GM21447 (cell line): ENCODE data around the gene AIF1L.

Experiments
- ATAC-seq: cut with Tn5 transposase; IDR thresholded peaks from one replicate; pipeline ENCODE4 v1.9.1; 2021; ENCODE audit not compliant: unreplicated experiment

The AIF1L gene

DNA sequence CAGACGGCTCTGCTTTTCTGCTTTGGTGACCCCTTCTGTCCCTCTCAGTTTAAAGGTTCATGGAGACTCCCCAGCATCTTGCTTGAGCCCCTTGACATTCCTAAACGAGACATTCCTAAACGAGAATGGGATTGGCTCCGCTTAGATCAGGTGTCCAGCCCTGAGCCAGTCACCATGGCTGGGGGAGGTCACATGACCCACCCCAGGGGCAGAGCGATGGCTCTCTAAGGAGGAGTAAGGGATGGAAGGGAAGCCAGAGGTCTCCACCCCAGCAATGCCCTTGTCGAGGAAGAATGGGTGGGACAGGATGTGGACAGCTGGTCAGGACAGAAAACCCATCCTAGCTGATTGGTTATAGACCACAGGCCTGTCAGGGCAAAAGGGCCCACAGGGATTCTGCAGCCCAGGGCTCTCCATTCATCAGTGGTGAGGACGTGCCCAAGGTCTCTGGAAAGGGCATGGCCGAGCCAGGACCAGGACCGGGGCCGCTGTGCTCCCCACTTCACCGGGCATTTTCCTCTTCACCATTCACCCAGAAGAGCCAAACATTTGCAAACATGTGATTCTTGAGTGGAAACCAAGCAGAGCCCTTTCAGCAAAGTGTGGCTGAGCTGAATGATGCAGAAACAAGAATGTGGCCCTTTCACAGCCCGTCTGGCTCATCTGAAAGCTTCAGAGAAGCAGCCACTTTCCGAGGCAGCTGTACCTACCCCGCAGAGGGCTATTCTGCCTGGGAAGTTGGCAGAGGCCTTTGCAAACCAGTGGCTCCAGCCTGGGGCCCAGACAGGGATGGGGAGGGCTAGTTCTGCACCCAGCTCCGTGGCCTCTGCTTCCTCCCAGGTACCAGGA, 19.8 kb upstream of the AIF1L start:
- ATAC-seq, result no peak

DNA sequence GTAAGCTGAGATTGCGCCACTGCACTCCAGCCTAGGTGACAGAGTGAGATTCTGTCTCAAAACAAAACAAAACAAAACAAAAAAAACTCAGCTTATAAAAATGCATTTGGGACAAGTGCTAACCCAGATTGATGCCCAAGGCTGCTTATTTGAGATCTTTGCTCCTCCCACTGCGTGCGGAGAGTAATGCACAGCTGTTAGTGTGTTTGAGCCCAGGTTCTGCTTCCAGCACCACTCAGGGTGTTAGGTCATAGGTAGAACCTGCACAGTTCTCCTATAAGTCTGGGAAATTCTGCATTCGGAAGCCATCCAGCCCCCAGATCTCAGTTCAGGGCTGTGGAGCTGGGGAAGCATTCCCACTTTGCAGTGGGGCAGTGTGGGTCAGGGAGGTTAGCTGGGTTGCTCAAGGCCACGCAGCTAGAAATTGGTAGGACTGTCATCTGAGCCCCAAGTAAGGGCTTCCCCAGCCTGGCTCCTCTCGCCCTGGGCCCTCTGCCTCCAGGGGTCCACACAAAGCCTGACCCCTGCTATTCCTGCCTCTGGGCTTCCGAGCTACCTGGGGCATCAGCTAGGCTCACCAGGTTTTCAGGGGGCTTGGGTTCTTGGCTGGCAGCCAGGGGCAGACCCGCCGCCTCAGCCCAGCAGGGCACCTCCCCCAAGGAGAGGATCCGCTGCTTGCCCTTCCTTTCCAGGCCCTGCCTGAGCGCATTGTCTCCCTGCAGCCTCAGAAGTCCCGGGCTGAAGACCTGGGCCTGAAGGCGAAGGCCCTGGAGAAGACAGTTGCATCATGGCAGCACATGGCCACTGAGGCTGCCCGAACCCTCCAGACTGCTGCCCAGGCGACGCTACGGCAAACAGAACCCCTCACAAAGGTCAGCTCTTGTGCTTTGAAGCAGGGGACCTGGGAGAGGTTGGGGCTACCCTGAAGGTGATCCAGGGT, 17.6 kb upstream of the AIF1L start:
- no peak for ATAC-seq

DNA sequence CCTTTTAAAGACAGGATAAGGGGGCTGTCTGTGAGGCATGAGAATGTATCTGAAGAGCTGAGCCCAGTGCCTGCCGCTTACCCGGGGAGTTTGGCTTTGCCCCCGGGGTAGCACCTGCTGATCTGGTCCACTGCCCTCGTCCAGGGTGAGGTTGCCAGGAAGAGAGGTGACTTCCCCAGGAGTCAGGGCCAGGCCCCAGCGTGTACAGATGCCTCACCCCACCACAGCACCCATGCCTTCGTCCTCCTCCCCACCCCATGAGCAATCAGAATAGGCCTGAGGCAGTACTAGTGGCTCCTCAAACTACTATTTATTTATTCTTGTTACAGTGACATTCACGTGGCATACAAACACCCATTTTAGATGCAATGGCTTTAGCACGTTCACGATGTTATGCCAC, 15.7 kb upstream of the AIF1L start:
- no peak for ATAC-seq

DNA sequence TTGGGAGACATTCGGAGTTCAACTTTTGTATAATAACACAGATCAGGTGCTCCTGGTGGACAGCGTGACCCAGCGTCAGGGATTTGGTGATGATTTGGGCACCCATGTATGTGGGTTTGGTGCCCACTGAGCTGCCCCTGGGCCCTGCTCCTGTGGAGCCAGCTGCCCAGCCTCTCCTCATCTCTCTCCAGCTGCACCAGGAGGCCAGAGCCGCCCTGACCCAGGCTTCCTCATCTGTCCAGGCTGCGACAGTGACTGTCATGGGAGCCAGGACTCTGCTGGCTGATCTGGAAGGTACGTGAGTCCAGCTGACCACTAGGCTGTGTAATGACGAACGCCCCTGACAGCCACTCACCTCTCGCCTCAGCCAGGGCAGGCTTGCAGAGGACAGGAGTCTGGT, 14.5 kb upstream of the AIF1L start:
- no peak for ATAC-seq

DNA sequence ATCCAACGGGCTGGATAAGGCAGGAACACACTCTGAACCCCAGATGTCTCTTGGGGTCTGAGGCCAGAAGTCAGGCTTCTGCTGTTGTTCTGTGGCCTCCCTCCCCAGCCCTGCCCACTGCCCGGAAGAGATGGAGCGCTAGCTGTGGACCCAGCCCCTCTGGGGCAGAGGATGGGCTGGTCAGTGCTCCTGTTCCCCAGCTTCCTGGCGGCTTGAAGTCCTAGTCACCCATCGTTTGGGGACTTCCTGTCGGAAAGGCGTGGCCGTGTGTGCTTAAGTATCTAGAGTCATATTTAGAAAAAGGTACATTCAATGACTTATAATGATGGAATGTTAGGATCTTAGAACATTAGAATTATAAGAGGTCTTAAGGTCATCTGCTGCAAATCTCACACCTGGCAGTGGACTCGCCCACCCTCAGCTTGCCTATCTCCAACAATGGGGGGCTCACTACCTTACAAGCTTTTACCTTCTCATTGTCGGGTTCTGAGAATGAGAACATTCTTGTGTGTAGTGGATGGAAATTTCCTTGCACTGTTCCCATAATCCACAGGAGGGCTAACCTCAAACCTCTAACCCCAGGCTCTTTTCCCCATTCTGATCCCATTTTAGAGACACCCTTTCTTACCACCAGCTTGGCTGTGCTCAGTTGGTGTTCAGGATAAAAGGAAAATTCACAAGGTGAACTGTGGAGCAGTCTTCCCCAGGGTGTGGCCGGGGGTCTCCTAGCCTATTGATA, 13.4 kb upstream of the AIF1L start:
- no peak for ATAC-seq

DNA sequence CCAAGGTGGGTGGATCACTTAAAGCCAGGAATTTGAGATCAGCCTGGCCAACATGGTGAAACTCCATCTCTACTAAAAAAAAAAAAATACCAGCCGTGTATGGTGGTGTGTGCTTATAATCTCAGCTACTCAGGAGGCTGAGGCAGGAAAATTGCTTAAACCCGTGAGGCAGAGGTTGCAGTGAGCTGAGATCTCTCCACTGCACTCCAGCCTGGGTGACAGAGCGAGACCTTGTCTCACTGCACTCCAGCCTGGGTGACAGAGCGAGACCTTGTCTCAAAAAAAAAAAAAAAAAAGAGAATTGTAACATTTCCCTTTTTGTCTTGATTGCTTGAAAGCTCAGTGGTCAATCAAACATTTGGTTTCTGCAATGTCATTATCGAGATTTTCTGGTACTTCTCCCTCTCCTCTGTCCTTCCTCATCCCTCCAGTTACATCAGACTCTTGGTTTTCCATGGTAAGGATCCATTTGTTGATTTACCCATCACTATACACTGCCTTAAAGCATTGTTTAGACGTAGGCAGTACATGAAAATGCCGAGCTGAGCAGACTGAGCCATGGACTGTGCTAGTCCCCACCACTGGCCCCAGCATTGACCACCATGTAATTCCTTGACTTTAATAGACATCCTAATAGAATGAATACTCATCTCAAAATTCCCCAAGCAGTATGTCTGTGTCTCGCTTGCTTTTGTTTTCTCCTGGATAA, 11.5 kb upstream of the AIF1L start:
- no peak for ATAC-seq

DNA sequence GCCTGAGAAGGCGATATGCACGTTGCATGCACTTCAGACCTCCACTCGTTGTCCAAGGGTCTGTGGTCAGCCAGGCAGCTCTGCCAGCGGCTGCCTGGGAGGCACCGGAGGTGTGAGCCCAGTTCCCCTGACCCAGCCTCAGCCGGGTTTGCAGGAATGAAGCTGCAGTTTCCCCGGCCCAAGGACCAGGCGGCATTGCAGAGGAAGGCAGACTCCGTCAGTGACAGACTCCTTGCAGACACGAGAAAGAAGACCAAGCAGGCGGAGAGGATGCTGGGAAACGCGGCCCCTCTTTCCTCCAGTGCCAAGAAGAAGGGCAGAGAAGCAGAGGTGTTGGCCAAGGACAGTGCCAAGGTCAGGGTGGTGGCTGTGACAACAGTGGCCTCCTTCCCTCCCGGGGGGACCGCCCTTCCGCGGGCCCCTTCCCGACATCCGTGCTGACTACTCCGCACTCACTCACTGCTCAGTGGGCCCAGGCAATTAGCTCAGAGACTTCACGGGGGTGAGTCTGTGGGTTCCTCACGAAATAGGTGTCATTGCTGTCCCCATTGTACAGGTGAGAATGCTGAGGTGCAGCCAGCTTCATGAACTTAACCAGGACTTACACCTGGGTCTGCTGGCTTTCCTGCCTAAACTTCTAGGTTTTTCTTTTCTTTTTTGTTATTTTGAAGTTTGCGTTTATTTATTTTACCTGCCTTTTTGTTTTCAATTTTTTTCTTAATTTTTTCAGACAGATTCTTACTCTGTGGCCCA, 10.8 kb upstream of the AIF1L start:
- no peak for ATAC-seq

DNA sequence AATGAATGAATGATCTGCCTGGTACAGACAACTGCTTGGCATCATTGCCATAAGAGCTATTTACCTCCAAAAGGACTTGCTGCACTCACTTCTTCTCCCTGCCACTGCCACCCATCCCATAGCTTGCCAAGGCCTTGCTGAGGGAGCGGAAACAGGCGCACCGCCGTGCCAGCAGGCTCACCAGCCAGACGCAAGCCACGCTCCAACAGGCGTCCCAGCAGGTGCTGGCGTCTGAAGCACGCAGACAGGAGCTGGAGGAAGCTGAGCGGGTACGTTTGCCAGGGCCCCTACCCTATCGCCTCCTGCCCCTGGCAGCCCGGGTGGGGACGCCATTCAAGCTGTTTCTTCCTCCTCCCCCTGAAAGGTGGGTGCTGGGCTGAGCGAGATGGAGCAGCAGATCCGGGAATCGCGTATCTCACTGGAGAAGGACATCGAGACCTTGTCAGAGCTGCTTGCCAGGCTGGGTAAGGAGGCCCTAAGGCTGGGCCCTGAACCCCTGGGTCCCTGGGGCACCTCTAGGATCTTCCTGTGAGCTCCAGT, 8.9 kb upstream of the AIF1L start:
- no peak for ATAC-seq

DNA sequence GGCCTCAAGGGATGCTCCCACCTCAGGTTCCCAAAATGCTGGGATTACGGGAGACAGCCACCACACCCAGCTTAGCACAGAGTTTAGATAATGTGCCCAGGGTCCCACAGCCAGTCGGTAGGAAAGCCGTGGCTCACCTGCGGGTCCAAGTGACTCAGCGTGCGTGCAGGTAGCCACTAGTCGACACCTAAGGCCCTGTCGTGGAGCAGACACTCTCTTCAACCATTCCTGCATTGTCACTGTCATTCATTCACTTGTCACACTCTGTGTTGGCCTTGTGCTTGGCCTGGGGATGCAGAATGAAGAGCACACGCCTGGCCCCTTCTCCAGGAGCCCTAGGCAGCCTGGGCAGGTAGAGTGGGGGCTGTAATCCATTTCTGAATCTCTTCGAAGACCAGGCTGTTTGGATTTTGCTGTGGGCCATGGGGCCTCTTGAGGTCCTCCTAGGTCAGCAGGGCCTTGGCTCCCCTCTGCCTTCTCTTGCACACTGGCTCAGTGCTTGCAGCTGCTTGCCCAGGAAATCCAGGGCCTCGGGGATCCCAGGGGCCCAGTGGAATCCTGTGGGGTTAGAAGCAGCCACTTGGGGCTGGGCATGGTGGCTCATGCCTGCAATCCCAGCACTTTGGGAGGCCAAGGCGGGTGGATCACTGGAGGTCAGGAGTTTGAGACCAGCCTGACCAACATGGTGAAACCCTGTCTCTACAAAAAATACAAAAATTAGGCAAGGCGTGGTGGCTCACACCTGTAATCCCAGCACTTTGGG, 6.1 kb upstream of the AIF1L start:
- ATAC-seq, result no peak

DNA sequence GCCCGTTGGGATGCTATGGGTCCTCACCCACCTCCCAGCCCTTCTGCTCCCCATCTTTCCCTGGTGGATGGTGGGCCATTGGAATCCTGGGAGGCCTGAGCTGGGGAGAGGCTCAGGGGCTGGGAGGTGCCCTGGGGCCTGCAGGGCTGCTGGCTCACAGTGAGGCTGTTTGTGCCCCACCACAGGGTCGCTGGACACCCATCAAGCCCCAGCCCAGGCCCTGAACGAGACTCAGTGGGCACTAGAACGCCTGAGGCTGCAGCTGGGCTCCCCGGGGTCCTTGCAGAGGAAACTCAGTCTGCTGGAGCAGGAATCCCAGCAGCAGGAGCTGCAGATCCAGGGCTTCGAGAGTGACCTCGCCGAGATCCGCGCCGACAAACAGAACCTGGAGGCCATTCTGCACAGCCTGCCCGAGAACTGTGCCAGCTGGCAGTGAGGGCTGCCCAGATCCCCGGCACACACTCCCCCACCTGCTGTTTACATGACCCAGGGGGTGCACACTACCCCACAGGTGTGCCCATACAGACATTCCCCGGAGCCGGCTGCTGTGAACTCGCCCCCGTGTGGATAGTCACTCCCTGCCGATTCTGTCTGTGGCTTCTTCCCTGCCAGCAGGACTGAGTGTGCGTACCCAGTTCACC, 4.9 kb upstream of the AIF1L start:
- no peak for ATAC-seq

DNA sequence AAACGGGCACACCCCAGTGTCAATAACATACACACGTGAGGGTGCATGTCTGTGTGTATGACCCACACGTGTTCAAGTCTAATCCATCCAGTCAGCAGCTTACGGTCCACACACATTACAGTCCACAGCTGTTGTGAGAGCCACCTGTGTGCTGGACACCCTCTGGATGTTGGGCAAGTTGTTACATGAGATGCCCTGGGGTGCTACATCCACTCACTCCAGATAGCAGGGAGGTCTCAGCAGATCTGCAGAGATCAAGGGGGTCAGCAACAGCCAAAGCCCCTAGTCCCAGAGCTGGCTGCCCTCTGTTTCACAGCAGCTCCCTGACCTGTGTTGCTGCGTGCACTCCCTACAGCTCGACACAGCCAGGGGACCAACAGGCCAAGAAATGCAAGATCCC, 4.3 kb upstream of the AIF1L start:
- no peak for ATAC-seq

DNA sequence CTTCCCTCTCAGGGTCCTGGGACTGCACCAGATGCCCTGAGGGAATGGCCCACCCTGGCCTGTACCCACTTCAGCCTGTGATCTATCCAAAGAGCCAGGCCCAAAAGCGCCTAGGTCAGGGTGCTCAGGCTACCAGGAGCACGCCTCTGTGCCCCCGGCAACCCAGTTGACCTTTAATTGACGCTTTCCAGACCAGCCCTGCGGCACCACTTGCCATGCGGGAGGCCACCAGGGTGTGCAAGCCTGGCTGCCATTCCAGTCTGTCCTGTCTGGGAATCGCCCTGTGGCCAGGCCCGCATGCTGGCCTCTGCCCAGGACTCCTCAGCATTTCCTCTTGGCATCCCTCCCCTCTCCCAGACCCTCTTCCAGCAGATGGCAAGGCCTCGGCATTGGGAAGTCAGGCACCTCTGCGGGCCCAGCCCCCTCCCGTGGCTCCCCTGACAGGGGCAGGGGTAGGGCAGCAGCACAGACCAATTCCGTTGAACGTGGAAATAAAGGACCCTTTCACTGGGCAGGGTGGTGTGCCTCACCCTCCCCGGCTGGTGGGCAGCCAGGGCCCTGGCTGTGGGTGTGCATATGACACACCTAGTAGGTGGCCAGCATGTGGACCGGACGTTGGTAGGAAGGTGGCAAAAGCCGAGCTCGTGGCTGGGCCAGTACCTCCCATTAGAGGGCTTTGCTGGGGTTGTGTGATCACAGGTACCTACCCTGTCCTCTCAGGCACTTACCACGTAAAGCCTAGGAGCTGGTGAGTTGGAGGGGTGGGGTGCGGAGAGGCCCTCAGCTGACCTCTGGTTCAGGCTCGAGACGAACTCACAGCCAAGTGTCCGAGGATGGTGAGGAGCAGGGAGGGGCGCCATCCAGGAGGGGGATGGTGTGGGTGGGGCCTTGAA, 3.5 kb upstream of the AIF1L start:
- no peak for ATAC-seq

DNA sequence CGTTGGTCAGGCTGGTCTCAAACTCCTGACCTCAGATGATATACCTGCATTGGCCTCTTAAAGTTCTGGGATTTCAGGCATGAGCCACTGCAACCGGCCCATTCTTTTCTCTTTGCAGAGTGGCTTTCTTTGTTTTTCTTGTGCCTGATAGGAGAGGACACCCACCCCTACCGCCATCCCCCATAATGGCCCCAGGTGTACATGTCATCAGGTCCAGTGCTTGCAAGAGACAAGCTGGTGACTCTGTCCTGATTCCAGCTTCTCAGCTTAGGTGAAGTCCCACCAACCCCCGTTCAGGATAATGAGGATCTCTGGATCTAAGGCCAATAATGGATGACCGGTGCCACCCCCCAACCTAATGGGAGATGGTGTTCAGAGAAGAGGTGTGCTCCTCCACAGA, 2.3 kb upstream of the AIF1L start:
- ATAC-seq, result no peak

DNA sequence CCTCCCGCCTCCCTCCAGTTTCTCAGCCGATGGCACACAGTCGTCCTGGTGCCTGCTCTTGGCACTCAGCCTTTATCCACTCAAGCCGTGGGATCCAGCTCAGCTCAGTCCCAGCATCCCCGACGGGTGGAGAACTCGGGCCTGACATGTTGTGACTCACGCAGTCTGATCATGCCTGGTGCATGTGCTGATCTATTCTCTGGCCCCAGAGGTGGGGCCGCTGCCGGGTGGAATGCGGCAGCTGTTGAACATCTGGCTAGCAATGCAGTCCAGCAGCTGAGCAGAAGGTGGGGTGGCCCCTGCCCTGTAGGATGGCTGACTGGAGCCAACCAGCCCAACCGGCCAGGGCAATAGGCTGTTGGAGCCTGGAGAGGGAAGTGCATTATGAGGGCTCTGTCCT, 1.7 kb upstream of the AIF1L start:
- no peak for ATAC-seq

DNA sequence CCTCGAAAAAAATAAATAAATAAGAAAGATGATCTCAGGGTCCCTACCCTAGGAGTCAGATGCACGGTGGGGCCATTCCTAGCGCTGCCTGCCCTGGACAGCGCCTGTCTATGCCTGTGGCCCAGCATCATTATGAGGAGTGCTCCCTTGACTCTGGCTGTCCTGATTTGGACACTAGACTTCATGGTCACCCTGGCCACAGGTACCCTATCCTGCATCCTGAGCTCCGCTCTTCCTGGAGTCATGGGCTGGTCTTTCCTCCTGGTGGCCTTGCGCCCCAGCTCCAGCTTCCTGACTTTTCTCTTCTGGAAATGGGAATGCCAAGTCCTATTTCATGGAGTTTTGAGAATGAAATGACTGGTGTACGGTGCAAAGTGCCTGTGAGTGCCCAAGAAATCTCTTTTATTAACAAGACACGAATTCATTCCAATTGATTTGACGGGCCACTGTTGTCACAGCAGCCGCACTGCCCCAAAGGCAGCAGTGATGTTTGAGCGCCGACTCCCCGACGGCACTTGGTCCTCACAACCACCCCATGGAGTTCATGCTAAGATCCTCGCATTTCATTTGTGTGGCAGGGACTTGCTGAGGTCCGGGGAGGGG, 564 bp upstream of the AIF1L start:
- no peak for ATAC-seq

DNA sequence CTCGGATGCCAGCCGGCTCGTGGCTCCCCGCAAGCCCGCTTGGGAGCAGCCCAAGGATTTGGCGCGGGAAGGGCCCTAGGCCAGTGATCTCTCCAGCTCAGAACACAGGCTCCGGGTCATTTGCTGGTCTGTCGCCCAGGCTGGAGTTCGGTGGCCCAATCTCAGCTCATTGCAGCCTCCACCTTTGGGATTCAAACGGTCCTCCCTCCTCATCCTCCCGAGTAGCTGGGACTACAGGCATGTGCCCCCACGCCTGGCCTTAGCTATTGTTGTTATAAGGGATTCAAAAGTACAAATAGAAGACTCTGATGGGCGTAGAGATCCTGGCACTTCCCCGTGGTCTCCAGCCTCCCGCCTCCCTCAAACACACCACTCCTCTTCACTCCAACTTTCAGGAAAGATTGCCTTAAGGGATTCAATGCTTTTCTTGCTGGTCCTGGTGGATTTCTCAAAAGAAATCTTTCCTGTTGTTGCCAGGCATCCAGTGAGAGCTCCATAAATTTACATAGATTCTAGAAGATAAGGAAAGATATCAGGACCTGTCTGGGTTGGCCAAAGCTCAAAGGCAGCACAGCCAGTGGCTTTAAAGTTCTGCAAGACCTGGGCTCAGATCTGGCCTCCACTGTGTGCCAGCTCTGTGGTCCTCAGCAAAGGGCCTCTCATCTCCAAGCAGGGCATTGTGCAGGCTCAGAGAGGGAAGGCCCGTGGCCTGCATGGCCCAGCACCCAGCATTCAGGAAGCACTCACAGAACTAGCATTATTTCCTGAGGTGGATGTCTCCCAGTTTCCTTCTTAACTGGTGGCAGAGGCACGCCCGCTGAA, 1.0 kb downstream of the AIF1L start:
- no peak for ATAC-seq
